Muscle layer of duodenum (tissue), 2 donors: ENCODE data around the gene FMNL2.

Experiments used
- H3K27ac ChIP-seq: one replicate; pipeline ENCODE4 v1.7.0; 2013; ENCODE audit warnings: mild to moderate bottlenecking, low read length
- H3K27me3 ChIP-seq: one replicate; pipeline ENCODE4 v1.7.0; 2013; ENCODE audit warnings: low read depth, mild to moderate bottlenecking, control low read depth, low read length
- H3K36me3 ChIP-seq, 2 donors: one replicate each; pipeline ENCODE4 v1.7.0; 2013; ENCODE audit warnings: low read length in 2 of 2, control low read depth in 1 of 2, mild to moderate bottlenecking in 1 of 2; ENCODE audit not compliant: insufficient read depth in 2 of 2, control insufficient read depth in 1 of 2
- H3K4me1 ChIP-seq, 2 donors: one replicate each; pipeline ENCODE4 v1.7.0; 2013; ENCODE audit warnings: low read length in 2 of 2, mild to moderate bottlenecking in 2 of 2, control low read depth in 1 of 2, moderate library complexity in 1 of 2; ENCODE audit not compliant: insufficient read depth in 2 of 2, control insufficient read depth in 1 of 2
- H3K4me3 ChIP-seq, 2 donors: one replicate each; pipeline ENCODE4 v1.7.0; 2013; ENCODE audit warnings: low read length in 2 of 2, low read depth in 1 of 2, mild to moderate bottlenecking in 1 of 2
- H3K9me3 ChIP-seq, 2 donors: one replicate each; pipeline ENCODE4 v1.7.0; 2013; ENCODE audit warnings: low read length in 2 of 2, control low read depth in 1 of 2, mild to moderate bottlenecking in 1 of 2; ENCODE audit not compliant: control insufficient read depth in 1 of 2
- donor health status: healthy.

Gene FMNL2

GRCh38 chr2:152651834-152652233 is 316.9 kb downstream of the FMNL2 start:
- H3K27ac ChIP-seq = no peak overlapping the region
- peaks cover 16 to 23% of the 10 kb centered on the region in 2 donors for H3K36me3 ChIP-seq
- H3K4me3 ChIP-seq = no peak overlapping the region

GRCh38 chr2:152655880-152656279 is 320.9 kb downstream of the FMNL2 start:
- peaks cover 50 to 53% of the 10 kb centered on the region in 2 donors for H3K36me3 ChIP-seq

More at GRCh38 chr2:152651834-152652233, 316.9 kb downstream of the FMNL2 start:
- Histone ChIP-seq H3K27me3 (no peaks in the 10 kb centered on the region), H3K4me1 (peaks cover 0 to 12% of the 10 kb centered on the region in 2 donors), H3K9me3 (no peaks in the 10 kb centered on the region)

GRCh38 chr2:152657043-152657442 is 322.1 kb downstream of the FMNL2 start:
- no peaks in the 10 kb centered on the region for H3K27me3 ChIP-seq
- H3K4me3 ChIP-seq = no peak overlapping the region
- no peaks in the 10 kb centered on the region for H3K9me3 ChIP-seq
- H3K4me1 ChIP-seq = no peaks in the 10 kb centered on the region
- no peak overlapping the region for H3K27ac ChIP-seq
- peaks cover 55 to 62% of the 10 kb centered on the region in 2 donors for H3K36me3 ChIP-seq

More at GRCh38 chr2:152655880-152656279, 320.9 kb downstream of the FMNL2 start:
- Histone ChIP-seq H3K27ac (no peak overlapping the region), H3K27me3 (no peaks in the 10 kb centered on the region), H3K4me1 (no peaks in the 10 kb centered on the region), H3K4me3 (no peak overlapping the region), H3K9me3 (no peaks in the 10 kb centered on the region)

GRCh38 chr2:152658221-152658620 is 323.2 kb downstream of the FMNL2 start:
- Histone ChIP-seq H3K36me3 (peaks cover 57 to 59% of the 10 kb centered on the region in 2 donors), H3K27ac (no peak overlapping the region), H3K27me3 (no peaks in the 10 kb centered on the region), H3K4me3 (no peak overlapping the region), H3K9me3 (no peaks in the 10 kb centered on the region), H3K4me1 (no peaks in the 10 kb centered on the region)

- Histone ChIP-seq H3K27me3 (no peaks in the 10 kb centered on the region), H3K36me3 (peaks cover 71 to 74% of the 10 kb centered on the region in 2 donors)
Observed at GRCh38 chr2:152661076-152661475, 326.1 kb downstream of the FMNL2 start.

GRCh38 chr2:152664725-152665124 is 329.8 kb downstream of the FMNL2 start:
- Histone ChIP-seq H3K4me3 (no peak overlapping the region), H3K4me1 (no peaks in the 10 kb centered on the region), H3K36me3 (peaks cover 65 to 69% of the 10 kb centered on the region in 2 donors), H3K27ac (no peak overlapping the region), H3K9me3 (no peaks in the 10 kb centered on the region), H3K27me3 (no peaks in the 10 kb centered on the region)

More at GRCh38 chr2:152661076-152661475, 326.1 kb downstream of the FMNL2 start:
- Histone ChIP-seq H3K4me1 (no peaks in the 10 kb centered on the region), H3K27ac (no peak overlapping the region), H3K9me3 (no peaks in the 10 kb centered on the region), H3K4me3 (no peak overlapping the region)

GRCh38 chr2:152674334-152674733 is 339.4 kb downstream of the FMNL2 start:
- H3K9me3 ChIP-seq = no peaks in the 10 kb centered on the region
- no peak overlapping the region for H3K27ac ChIP-seq
- no peaks in the 10 kb centered on the region for H3K4me1 ChIP-seq
- no peak overlapping the region for H3K4me3 ChIP-seq
- peaks cover 56 to 60% of the 10 kb centered on the region in 2 donors for H3K36me3 ChIP-seq
- H3K27me3 ChIP-seq = no peaks in the 10 kb centered on the region

GRCh38 chr2:152676461-152676860 is 341.5 kb downstream of the FMNL2 start:
- Histone ChIP-seq H3K27ac (no peak overlapping the region), H3K27me3 (no peaks in the 10 kb centered on the region), H3K9me3 (no peaks in the 10 kb centered on the region), H3K4me1 (no peaks in the 10 kb centered on the region), H3K36me3 (peaks cover 55 to 59% of the 10 kb centered on the region in 2 donors), H3K4me3 (no peak overlapping the region)

- H3K9me3 ChIP-seq = no peaks in the 10 kb centered on the region
- H3K4me3 ChIP-seq = no peak overlapping the region
- no peaks in the 10 kb centered on the region for H3K27me3 ChIP-seq
- no peaks in the 10 kb centered on the region for H3K4me1 ChIP-seq
- H3K36me3 ChIP-seq = peaks cover 48 to 51% of the 10 kb centered on the region in 2 donors
- no peak overlapping the region for H3K27ac ChIP-seq
Observed at GRCh38 chr2:152678808-152679207, 343.8 kb downstream of the FMNL2 start.

GRCh38 chr2:152682663-152683062 is 347.7 kb downstream of the FMNL2 start:
- peaks cover 21 to 27% of the 10 kb centered on the region in 2 donors for H3K36me3 ChIP-seq

GRCh38 chr2:152683400-152683799 is 348.4 kb downstream of the FMNL2 start:
- Histone ChIP-seq H3K36me3 (peaks cover 18 to 24% of the 10 kb centered on the region in 2 donors), H3K27me3 (no peaks in the 10 kb centered on the region), H3K4me3 (no peak overlapping the region), H3K9me3 (no peaks in the 10 kb centered on the region), H3K4me1 (no peaks in the 10 kb centered on the region), H3K27ac (no peak overlapping the region)

More at GRCh38 chr2:152682663-152683062, 347.7 kb downstream of the FMNL2 start:
- Histone ChIP-seq H3K27ac (no peak overlapping the region), H3K4me1 (no peaks in the 10 kb centered on the region), H3K27me3 (no peaks in the 10 kb centered on the region), H3K4me3 (no peak overlapping the region), H3K9me3 (no peaks in the 10 kb centered on the region)

GRCh38 chr2:152686321-152686720 is 351.3 kb downstream of the FMNL2 start:
- Histone ChIP-seq H3K36me3 (no peaks in the 10 kb centered on the region), H3K9me3 (no peaks in the 10 kb centered on the region), H3K27me3 (no peaks in the 10 kb centered on the region), H3K4me3 (no peak overlapping the region), H3K4me1 (no peaks in the 10 kb centered on the region), H3K27ac (no peak overlapping the region)
